CD4-positive, alpha-beta T cell (primary cell): ENCODE measurements around the gene GRID1. TPM values are rescaled to one million over a fixed set of nuclear protein-coding genes. Genes with fewer than 3 reads are reported as not detected.

ENCODE experiments used
- ATAC-seq: fragments of 200-7000 bp; cut with Tn5 transposase; one replicate; pipeline ENCODE4 v1.10.0; 2022; ENCODE audit warnings: mild to moderate bottlenecking; ENCODE audit not compliant: poor library complexity
- CTCF ChIA-PET: fragments of 350-600 bp; sonication (Branson Sonifier 250); formaldehyde crosslinking; loops from one replicate; lab custom pipeline; 2021; ENCODE audit warnings: antibody characterized with exemption, inconsistent platforms; lab: Charles Lee
- POLR2A ChIA-PET: fragments of 350-600 bp; sonication (Branson Sonifier 250); formaldehyde crosslinking; loops from one replicate; lab custom pipeline; 2021; ENCODE audit warnings: antibody characterized with exemption, inconsistent platforms; lab: Charles Lee
- DNase-seq, 14 experiments: peaks; one replicate each; pipeline ENCODE4 v3.0.0-alpha.2; 2013 to 2020; ENCODE audit warnings: mixed read lengths in 2 of 14
- H3K27ac ChIP-seq, 2 donors: one replicate each; pipeline versions ENCODE4 v1.5.1 to v1.7.0; 2013; ENCODE audit warnings: low read length in 2 of 2, low read depth in 1 of 2, mild to moderate bottlenecking in 1 of 2
- H3K27me3 ChIP-seq, 2 experiments: 1 replicate in 1 of 2; 2 replicates in 1 of 2; pipeline versions ENCODE4 v1.6.1 to v1.7.0; 2013; ENCODE audit warnings: low read length in 2 of 2, control low read depth in 1 of 2, mild to moderate bottlenecking in 1 of 2, moderate library complexity in 1 of 2; ENCODE audit not compliant: insufficient read depth in 2 of 2, control insufficient read depth in 1 of 2
- H3K36me3 ChIP-seq: one replicate; pipeline ENCODE4 v1.6.1; 2013; ENCODE audit warnings: low read length, control low read depth; ENCODE audit not compliant: insufficient read depth
- H3K4me1 ChIP-seq: one replicate; pipeline ENCODE4 v1.6.1; 2013; ENCODE audit warnings: low read length, control low read depth; ENCODE audit not compliant: insufficient read depth
- H3K4me3 ChIP-seq: one replicate; pipeline ENCODE4 v1.5.1; 2013; ENCODE audit warnings: mild to moderate bottlenecking, low read length, moderate library complexity
- H3K9me3 ChIP-seq, 2 experiments: 1 replicate in 1 of 2; 2 replicates in 1 of 2; pipeline versions ENCODE4 v1.6.1 to v1.7.0; 2013; ENCODE audit warnings: low read length in 2 of 2, mild to moderate bottlenecking in 2 of 2, control low read depth in 1 of 2, moderate library complexity in 1 of 2; ENCODE audit not compliant: control insufficient read depth in 1 of 2, insufficient read depth in 1 of 2
- H3K27ac Mint-ChIP-seq: one replicate; pipeline ENCODE4 v1.8.0; 2020; ENCODE audit warnings: mixed read lengths
- H3K27me3 Mint-ChIP-seq: one replicate; pipeline ENCODE4 v1.8.0; 2021; ENCODE audit warnings: mixed read lengths
- H3K36me3 Mint-ChIP-seq: one replicate; pipeline ENCODE4 v1.8.0; 2021; ENCODE audit warnings: low read depth, mixed read lengths
- H3K4me1 Mint-ChIP-seq: one replicate; pipeline ENCODE4 v1.8.0; 2021; ENCODE audit warnings: low read depth, mixed read lengths
- H3K4me3 Mint-ChIP-seq: one replicate; pipeline ENCODE4 v1.8.0; 2020; ENCODE audit warnings: mild to moderate bottlenecking, mixed read lengths
- H3K9me3 Mint-ChIP-seq: one replicate; pipeline ENCODE4 v1.8.0; 2020; ENCODE audit warnings: mixed read lengths
- CTCF ChIP-seq: fragments of 200-600 bp; IDR thresholded peaks from one replicate; pipeline ENCODE4 v1.8.0; 2022; ENCODE audit warnings: antibody characterized with exemption, mild to moderate bottlenecking
- intact Hi-C, 2 experiments: fragments of 100-400 bp; cut with DNase I in 1 of 2; cut with micrococcal nuclease in 1 of 2; formaldehyde crosslinking; loops; one replicate each; pipeline versions ENCODE4 v1.15.1 to v1.9.0; 2023 to 2025; cut with DNase I, micrococcal nuclease
- total RNA-seq, 174 experiments: library from RNA in 2 of 174; stranded (reverse) in 2 of 174; gene quantifications; one replicate each; pipeline ENCODE4 v1.2.3 and lab custom pipeline; 2021 to 2026

The GRID1 gene
- total RNA-seq, 2 experiments from 2014 or later = not detected

DNA sequence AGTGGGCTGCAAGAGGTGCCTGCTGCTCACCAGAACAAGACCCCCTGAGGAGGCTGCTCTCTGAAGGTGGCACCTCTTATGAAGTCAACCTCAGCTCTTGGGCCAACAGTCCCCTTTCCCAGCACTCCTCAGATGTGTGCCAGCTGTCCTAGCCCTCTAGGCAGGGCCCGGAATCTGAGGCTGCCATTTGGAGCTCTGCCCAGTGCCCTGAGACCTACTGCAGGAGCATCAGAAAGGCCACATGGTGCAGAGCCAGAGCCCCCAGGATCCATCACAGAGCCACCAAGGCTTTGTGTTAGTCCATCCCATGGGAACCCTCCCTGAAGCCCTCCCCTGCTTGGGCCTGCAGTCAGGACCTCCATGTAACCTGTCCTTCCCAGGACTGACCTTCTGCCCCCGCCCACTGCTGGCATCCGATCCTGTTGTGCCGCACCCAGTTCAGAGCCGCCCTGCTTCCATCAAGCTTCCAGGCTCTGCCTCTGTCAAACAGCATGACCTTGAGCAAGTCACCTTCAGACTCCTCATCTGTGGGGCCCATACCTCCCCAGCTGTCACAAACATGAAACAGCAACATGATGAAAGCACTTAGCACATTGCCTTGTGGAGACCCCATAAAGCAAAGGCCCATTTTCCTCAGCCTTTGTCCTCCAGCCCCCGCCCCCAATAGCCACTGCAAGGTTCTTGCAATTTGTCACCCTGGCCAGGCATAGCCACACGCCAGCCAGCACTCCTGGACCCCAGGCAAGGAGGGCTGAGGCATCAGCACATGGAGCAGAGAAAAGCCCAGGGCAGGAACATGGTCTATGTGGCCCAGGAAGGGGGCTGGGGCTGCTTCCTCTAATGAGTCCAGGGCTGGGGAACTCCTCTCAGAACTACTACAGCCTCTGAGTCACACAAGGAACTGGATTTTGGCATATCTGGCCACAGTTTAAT, 51.7 kb downstream of the GRID1 start:
- ChIA-PET CTCF (no interaction called here), POLR2A (no interaction called here)
- H3K9me3 Mint-ChIP-seq = no peaks in the 10 kb centered on the region
- H3K4me1 Mint-ChIP-seq = no peaks in the 10 kb centered on the region
- H3K27ac Mint-ChIP-seq = no peak overlapping the region
- no peak for TF ChIP-seq CTCF
- no peak for ATAC-seq
- H3K36me3 Mint-ChIP-seq = no peaks in the 10 kb centered on the region
- H3K4me3 ChIP-seq = no peak overlapping the region
- H3K27ac ChIP-seq = no peak overlapping the region
- no peaks in the 10 kb centered on the region for H3K36me3 ChIP-seq
- peaks cover 29% of the 10 kb centered on the region for H3K27me3 Mint-ChIP-seq
- H3K4me3 Mint-ChIP-seq = no peak overlapping the region
- no peaks in the 10 kb centered on the region for H3K4me1 ChIP-seq
- H3K9me3 ChIP-seq = peaks cover 0 to 6% of the 10 kb centered on the region in 2 experiments
- H3K27me3 ChIP-seq = peaks cover 0 to 4% of the 10 kb centered on the region in 2 experiments
- DNase-seq = no peak
- intact Hi-C loops = no loop called here

- ChIA-PET POLR2A (no interaction called here), CTCF (no interaction called here)
- H3K27me3 ChIP-seq = no peaks in the 10 kb centered on the region
- H3K4me1 ChIP-seq = no peaks in the 10 kb centered on the region
- Mint-ChIP-seq H3K27ac (no peak overlapping the region), H3K27me3 (peaks cover 23% of the 10 kb centered on the region), H3K9me3 (no peaks in the 10 kb centered on the region), H3K36me3 (no peaks in the 10 kb centered on the region), H3K4me1 (no peaks in the 10 kb centered on the region), H3K4me3 (no peak overlapping the region)
- intact Hi-C loops = no loop called here
- ATAC-seq (no peak), DNase-seq (no peak)
- H3K27ac ChIP-seq = no peak overlapping the region
- H3K9me3 ChIP-seq = peaks cover 0 to 8% of the 10 kb centered on the region in 2 experiments
- TF ChIP-seq CTCF = no peak
- no peaks in the 10 kb centered on the region for H3K36me3 ChIP-seq
- no peak overlapping the region for H3K4me3 ChIP-seq
Observed at GRCh38 chr10:86313621-86314041, 53.0 kb downstream of the GRID1 start.

DNA sequence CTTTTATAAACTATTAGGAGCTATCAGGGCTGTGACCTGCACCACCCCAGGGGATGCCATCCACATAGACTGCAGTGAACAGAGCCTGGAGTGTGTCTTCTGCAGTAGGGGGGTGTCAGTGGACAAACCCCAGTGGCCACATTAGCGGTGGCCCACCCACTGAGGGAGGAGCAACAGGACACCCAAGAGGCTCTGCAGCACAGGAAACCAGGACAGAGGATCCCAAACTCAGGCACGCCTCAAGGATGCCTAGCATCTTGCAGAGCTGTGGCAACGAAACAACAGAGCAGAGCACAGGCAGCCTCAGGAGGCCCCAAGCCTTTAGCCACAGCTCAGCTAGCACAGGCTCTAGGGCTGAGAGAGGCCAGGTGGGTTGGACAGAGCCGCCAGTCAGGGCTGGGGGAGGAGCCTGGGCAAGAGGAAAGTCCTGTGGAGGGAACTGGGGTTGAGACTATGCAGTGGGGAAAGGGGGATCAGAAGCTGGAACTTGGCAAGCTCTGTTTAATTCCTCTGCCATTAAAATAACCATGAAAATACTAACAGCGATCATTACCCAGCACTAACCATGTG, 53.8 kb downstream of the GRID1 start:
- H3K36me3 Mint-ChIP-seq = no peaks in the 10 kb centered on the region
- H3K4me3 ChIP-seq = no peak overlapping the region
- no peak overlapping the region for H3K4me3 Mint-ChIP-seq
- H3K4me1 ChIP-seq = no peaks in the 10 kb centered on the region
- ATAC-seq (no peak), DNase-seq (no peak)
- POLR2A ChIA-PET = no interaction called here
- intact Hi-C loops = no loop called here
- no peak overlapping the region for H3K27ac Mint-ChIP-seq
- no peaks in the 10 kb centered on the region for H3K9me3 Mint-ChIP-seq
- peaks cover 0 to 3% of the 10 kb centered on the region in 2 experiments for H3K9me3 ChIP-seq
- TF ChIP-seq CTCF = no peak
- no peaks in the 10 kb centered on the region for H3K36me3 ChIP-seq
- H3K27me3 ChIP-seq = no peaks in the 10 kb centered on the region
- H3K27ac ChIP-seq = no peak overlapping the region
- CTCF ChIA-PET = no interaction called here
- peaks cover 26% of the 10 kb centered on the region for H3K27me3 Mint-ChIP-seq
- H3K4me1 Mint-ChIP-seq = no peaks in the 10 kb centered on the region
